ENCODE measurements around the gene SYTL3. TPM values are rescaled to one million over a fixed set of nuclear protein-coding genes. Genes with fewer than 3 reads are reported as not detected.

The SYTL3 gene
- total RNA-seq, 4 donors from 2014 or later: 2.4 to 6.4 (median 2.9) TPM

DNA sequence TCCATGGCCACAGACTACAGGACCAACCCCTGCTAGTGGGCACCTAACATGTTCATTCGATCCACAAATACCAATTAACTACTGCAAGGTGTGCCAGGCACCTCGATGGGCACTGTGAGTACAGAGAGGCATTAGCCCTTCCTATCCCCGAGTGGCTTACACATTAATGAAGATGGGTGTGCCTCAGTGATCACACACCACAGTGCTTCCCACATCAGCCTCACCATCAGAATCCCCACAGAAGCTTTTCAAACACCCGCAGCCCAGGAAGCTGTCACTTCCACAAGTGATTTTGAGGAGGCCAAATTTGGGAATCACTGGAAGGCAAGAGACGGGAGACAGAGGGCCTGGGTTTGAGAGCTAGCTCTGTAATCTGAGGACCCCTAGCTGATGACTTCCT, 145.7 kb downstream of the SYTL3 start:
- peaks cover 39 to 72% (median 51%) of the 10 kb centered on the region in 4 donors for H3K4me1 ChIP-seq
- TF ChIP-seq EP300 (IDR thresholded peaks at IDR 0.05; ENCODE audit: low read depth) (no peak), POLR2A (IDR thresholded peaks at IDR 0.05) (no peak), POLR2AphosphoS5 (IDR thresholded peaks at IDR 0.05) (no peak), CTCF (IDR thresholded peaks at IDR 0.05) (no peak)
- no peak overlapping the region for H3K4me3 ChIP-seq
- no peaks in the 10 kb centered on the region for H3K27me3 ChIP-seq
- peak overlapping the region in 1 of 4 donors; percentile 84 for H3K27ac ChIP-seq
- 70% methylated on average over 5 of the region's 5 CpGs; no CpG with 5 or more reads in 1 of the 2 donors for WGBS, 2 donors (ENCODE audit: low coverage in 1 of 2)
- peak; percentile 17 for DNase-seq
- intact Hi-C loops (cut with DNase I; ENCODE audit: low total_unique reads) (no loop called here), in situ Hi-C loops (cut with MboI; ENCODE audit: low pct_ligation_motif_present in 1 of 4, low pct_unique_long_range_greater_than_20kb in 1 of 4, low sequenced_read_pairs in 3 of 4) (loop anchor here in 1 of 4 donors (10.0 kb wide), 1 partner anchor 179 kb away; no protein-coding TSS in a partner anchor)
- no peaks in the 10 kb centered on the region for H3K36me3 ChIP-seq
- no peaks in the 10 kb centered on the region for H3K9me3 ChIP-seq

DNA sequence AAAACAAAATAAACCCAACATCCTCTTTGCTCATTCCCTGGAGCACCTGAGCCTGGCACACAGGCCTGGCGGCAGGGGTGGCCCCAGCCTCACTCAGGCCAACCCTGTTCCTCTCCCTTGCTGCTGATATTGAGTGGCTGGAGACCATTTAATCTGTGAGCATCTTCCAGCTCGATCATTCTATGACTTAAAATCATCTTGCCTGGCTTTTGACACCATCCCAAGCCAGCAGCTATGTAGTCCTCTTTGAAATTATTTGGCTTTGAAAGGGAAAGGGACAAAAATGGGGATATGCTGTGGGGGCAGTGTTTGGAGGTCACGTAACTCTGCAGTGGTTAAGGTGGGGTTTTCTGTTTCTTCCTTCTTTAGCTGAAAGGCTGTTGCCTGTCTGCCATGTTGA, 146.5 kb downstream of the SYTL3 start:
- Histone ChIP-seq H3K27ac (peak overlapping the region in 2 of 4 donors; percentile 9 to 84), H3K4me3 (no peak overlapping the region), H3K36me3 (no peaks in the 10 kb centered on the region), H3K9me3 (no peaks in the 10 kb centered on the region), H3K4me1 (peaks cover 47 to 80% (median 59%) of the 10 kb centered on the region in 4 donors), H3K27me3 (no peaks in the 10 kb centered on the region)
- TF ChIP-seq POLR2A (IDR thresholded peaks at IDR 0.05) (no peak), POLR2AphosphoS5 (IDR thresholded peaks at IDR 0.05) (no peak), EP300 (IDR thresholded peaks at IDR 0.05; ENCODE audit: low read depth) (no peak), CTCF (IDR thresholded peaks at IDR 0.05) (no peak)
- DNase-seq: no peak
- 96% methylated on average over 3 of the region's 3 CpGs; no CpG with 5 or more reads in 1 of the 2 donors for WGBS, 2 donors (ENCODE audit: low coverage in 1 of 2)
- in situ Hi-C loops (cut with MboI; ENCODE audit: low pct_ligation_motif_present in 1 of 4, low pct_unique_long_range_greater_than_20kb in 1 of 4, low sequenced_read_pairs in 3 of 4): loop anchor here in 1 of 4 donors (10.0 kb wide), 1 partner anchor 178 kb away; no protein-coding TSS in a partner anchor
- intact Hi-C loops (cut with DNase I; ENCODE audit: low total_unique reads): no loop called here

DNA sequence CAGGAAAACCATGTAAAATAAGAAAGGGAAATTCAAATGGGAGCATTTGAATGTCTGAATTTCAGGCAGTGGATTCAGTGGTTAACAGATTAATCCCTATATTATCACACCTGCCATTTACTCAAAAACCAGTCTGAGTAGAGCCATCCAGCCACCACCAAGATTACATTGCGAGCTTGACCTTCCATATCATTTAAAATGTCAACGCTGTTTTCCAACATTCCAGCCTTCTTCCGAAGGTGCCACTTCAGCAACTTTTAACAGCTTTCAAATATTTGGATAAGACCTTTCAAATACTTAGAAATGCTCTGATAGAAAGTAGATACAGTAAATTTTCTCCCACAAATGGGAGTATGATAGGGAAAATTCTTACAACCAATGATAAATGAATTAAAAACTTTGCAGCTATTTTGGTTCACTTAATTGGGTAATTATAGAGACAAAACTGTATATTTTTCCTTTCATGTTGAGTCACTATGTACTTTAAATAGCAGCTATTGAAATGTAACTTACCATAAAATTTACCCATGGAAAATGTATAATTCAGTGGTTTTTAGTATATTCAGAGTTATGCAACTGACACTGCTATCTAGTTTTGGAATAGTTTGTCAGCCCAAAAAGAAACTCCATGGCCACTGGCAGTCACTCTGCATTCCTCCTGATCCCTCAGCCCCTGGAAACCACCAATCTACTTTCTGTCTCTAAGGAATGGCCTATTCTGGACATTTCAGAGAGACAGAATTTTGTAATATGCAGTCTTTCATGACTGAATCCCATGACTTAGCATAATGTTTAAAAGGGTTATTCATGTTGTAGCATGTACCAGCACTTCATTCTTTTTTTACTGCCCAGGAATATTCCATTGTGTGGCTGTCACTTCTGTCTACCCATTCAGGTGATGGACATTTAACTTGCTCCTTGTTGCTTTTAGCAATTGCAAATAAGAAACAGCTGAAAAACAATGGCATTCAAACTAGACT, 147.8 kb downstream of the SYTL3 start:
- H3K9me3 ChIP-seq: no peaks in the 10 kb centered on the region
- intact Hi-C loops (cut with DNase I; ENCODE audit: low total_unique reads): no loop called here
- H3K27me3 ChIP-seq: no peaks in the 10 kb centered on the region
- no peaks in the 10 kb centered on the region for H3K36me3 ChIP-seq
- DNase-seq: no peak
- peaks cover 47 to 89% (median 69%) of the 10 kb centered on the region in 4 donors for H3K4me1 ChIP-seq
- TF ChIP-seq EP300 (IDR thresholded peaks at IDR 0.05; ENCODE audit: low read depth) (no peak), CTCF (IDR thresholded peaks at IDR 0.05) (no peak), POLR2A (IDR thresholded peaks at IDR 0.05) (no peak), POLR2AphosphoS5 (IDR thresholded peaks at IDR 0.05) (no peak)
- no peak overlapping the region for H3K4me3 ChIP-seq
- in situ Hi-C loops (cut with MboI; ENCODE audit: low pct_ligation_motif_present in 1 of 4, low pct_unique_long_range_greater_than_20kb in 1 of 4, low sequenced_read_pairs in 3 of 4): loop anchor here in 1 of 4 donors (10.0 kb wide), 1 partner anchor 177 kb away; no protein-coding TSS in a partner anchor
- 29 to 41% methylated on average over 2 to 3 of the region's 3 CpGs for WGBS, 2 donors (ENCODE audit: low coverage in 1 of 2)
- H3K27ac ChIP-seq: peak overlapping the region; percentile 48 to 84 (median 70)

DNA sequence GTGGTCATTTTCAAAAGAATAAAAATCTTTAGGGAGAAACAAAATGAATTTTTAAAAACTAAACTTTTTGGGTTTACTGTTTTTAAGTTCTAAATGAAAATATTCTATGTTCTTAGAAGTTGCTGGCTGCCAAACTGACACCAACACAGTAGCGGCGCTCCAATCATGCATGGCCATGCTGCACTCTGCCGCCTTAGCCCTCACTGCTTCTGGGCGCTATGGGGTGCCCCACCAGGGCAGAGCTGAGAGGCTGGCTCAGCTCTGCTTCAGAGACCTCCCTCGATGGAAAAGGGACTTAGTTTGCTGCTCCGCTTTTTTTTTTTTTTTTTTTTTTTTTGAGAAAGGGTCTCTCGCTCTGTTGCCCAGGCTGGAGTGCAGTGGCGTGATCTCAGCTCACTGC, 148.5 kb downstream of the SYTL3 start:
- Histone ChIP-seq H3K9me3 (no peaks in the 10 kb centered on the region), H3K4me3 (no peak overlapping the region), H3K4me1 (peaks cover 54 to 89% (median 75%) of the 10 kb centered on the region in 4 donors), H3K27me3 (no peaks in the 10 kb centered on the region), H3K36me3 (no peaks in the 10 kb centered on the region), H3K27ac (peak overlapping the region; percentile 66 to 84 (median 75))
- TF ChIP-seq POLR2A (IDR thresholded peaks at IDR 0.05) (no peak), CTCF (IDR thresholded peaks at IDR 0.05) (no peak), POLR2AphosphoS5 (IDR thresholded peaks at IDR 0.05) (no peak), EP300 (IDR thresholded peaks at IDR 0.05; ENCODE audit: low read depth) (no peak)
- WGBS, 2 donors (ENCODE audit: low coverage in 1 of 2): 82 to 84% methylated on average over 5 to 8 of the region's 8 CpGs
- in situ Hi-C loops (cut with MboI; ENCODE audit: low pct_ligation_motif_present in 1 of 4, low pct_unique_long_range_greater_than_20kb in 1 of 4, low sequenced_read_pairs in 3 of 4): loop anchor here in 1 of 4 donors (10.0 kb wide), 1 partner anchor 176 kb away; no protein-coding TSS in a partner anchor
- intact Hi-C loops (cut with DNase I; ENCODE audit: low total_unique reads): no loop called here
- peak; percentile 20 for DNase-seq
